ENCODE measurements around the gene ADAM8.

DNA sequence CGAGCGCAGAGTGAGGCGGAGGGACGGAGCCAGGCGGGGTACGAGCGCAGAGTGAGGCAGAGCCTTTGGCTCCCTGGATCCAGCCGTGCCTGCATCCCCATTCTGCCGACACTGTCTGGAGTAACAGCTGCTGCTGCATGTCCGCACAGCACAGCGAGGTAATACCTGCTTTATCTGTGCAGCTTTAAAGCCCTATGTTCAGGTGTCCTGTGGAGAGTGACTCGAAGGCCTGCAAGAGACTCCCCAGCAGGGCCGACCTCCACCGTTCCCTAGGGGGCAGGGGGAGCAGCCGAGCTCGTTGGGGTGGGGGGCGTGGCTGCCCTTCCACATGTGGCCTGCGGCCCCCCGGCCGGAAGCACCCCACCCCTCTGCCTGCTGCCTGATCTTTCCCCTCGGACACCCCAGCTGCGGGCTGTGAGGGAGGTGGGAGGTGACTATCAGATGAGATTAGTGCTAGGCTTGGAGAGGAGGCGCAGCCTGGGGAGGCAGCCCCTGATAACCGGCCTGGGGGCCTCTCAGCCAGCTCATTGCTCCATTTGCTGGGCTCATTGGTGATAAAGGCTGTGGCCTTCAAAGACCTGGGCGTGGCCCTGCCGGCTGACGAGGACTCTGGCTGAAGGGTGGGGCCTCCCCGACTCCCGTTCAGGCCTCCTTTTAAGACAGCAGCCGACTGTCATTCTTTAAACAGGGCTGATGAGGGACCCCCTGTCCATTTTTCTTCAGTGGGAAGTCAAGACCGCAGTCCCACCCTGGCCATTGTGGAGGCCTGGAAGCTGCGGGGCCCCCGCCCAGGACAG is 31.0 kb downstream of the ADAM8 start:
- TF ChIP-seq CTCF (IDR thresholded peaks at IDR 0.05) (no peak), EZH2phosphoT487 (IDR thresholded peaks at IDR 0.05; ENCODE audit: borderline replicate concordance, low read depth) (no peak), YY1 (IDR thresholded peaks at IDR 0.05; ENCODE audit: low read depth) (no peak), EP300 (IDR thresholded peaks at IDR 0.05; ENCODE audit: borderline replicate concordance in 1 of 2, low read depth in 1 of 2, low read length in 1 of 2) (no peak)
